Neural progenitor cell (in vitro differentiated cells): ENCODE measurements around the gene CASP9. TPM values are rescaled to one million over a fixed set of nuclear protein-coding genes. Genes with fewer than 3 reads are reported as not detected.

ENCODE experiments used
- DNase-seq: peaks from one replicate; pipeline ENCODE4 v3.0.0-alpha.2; 2016; ENCODE audit warnings: low spot score
- H2AFZ ChIP-seq: fragments of 200-600 bp; sonication (generic); replicated peaks from 2 replicates; pipeline ENCODE4 v1.6.1; 2016; ENCODE audit warnings: antibody characterized with exemption
- H3F3A ChIP-seq: fragments of 200-600 bp; sonication (generic); 2 replicates; pipeline ENCODE4 v1.6.1; 2016; ENCODE audit warnings: antibody characterized with exemption, low read depth
- H3K27ac ChIP-seq: fragments of 200-600 bp; sonication (generic); 2 replicates; pipeline ENCODE4 v1.5.1; 2016; ENCODE audit warnings: mild to moderate bottlenecking
- H3K27me3 ChIP-seq: fragments of 200-600 bp; sonication (generic); 2 replicates; pipeline ENCODE4 v1.6.1; 2016; ENCODE audit warnings: mild to moderate bottlenecking, moderate library complexity
- H3K36me3 ChIP-seq: fragments of 200-600 bp; sonication (generic); 2 replicates; pipeline ENCODE4 v1.5.1; 2016
- H3K4me1 ChIP-seq: fragments of 200-600 bp; sonication (generic); 2 replicates; pipeline ENCODE4 v1.6.1; 2016; ENCODE audit warnings: mixed run types
- H3K4me2 ChIP-seq: fragments of 200-600 bp; sonication (generic); 2 replicates; pipeline ENCODE4 v1.6.1; 2016
- H3K4me3 ChIP-seq: fragments of 200-600 bp; sonication (generic); 2 replicates; pipeline ENCODE4 v1.5.1; 2016
- H3K79me2 ChIP-seq: fragments of 200-600 bp; sonication (generic); 2 replicates; pipeline ENCODE4 v1.6.1; 2016; ENCODE audit warnings: low read depth
- H3K9ac ChIP-seq: fragments of 200-600 bp; sonication (generic); 2 replicates; pipeline ENCODE4 v1.6.1; 2016
- H3K9me3 ChIP-seq: fragments of 200-600 bp; sonication (generic); 2 replicates; pipeline ENCODE4 v1.5.1; 2016; ENCODE audit warnings: low read depth
- H4K20me1 ChIP-seq: fragments of 200-600 bp; sonication (generic); 2 replicates; pipeline ENCODE4 v1.6.1; 2016; ENCODE audit warnings: low read depth
- H3K27ac Mint-ChIP-seq: 3 replicates; pipeline ENCODE4 v1.8.0; 2021; ENCODE audit warnings: mixed read lengths
- H3K27me3 Mint-ChIP-seq: 2 replicates; pipeline ENCODE4 v1.8.0; 2022; ENCODE audit warnings: low read depth, mild to moderate bottlenecking, inconsistent platforms, moderate library complexity, mixed read lengths; ENCODE audit not compliant: insufficient read depth
- H3K36me3 Mint-ChIP-seq: 3 replicates; pipeline ENCODE4 v1.8.0; 2021; ENCODE audit warnings: mixed read lengths
- H3K4me1 Mint-ChIP-seq: 3 replicates; pipeline ENCODE4 v1.8.0; 2021; ENCODE audit warnings: mixed read lengths
- H3K4me3 Mint-ChIP-seq: 3 replicates; pipeline ENCODE4 v1.8.0; 2021; ENCODE audit warnings: mild to moderate bottlenecking, moderate library complexity, mixed read lengths
- H3K9me3 Mint-ChIP-seq: 3 replicates; pipeline ENCODE4 v1.8.0; 2020; ENCODE audit warnings: mixed read lengths
- EZH2 ChIP-seq: fragments of 200-600 bp; sonication (generic); IDR thresholded peaks from 2 replicates; pipeline ENCODE4 v1.6.1; 2017; ENCODE audit warnings: antibody characterized with exemption, mild to moderate bottlenecking, moderate library complexity
- EZH2phosphoT487 ChIP-seq: fragments of 200-600 bp; sonication (generic); IDR thresholded peaks from 2 replicates; pipeline ENCODE4 v1.6.1; 2017; ENCODE audit warnings: antibody characterized with exemption
- total RNA-seq: library from RNA; depleted of rRNA; stranded (reverse); fragments of >200 nt; gene quantifications from 2 replicates; pipeline ENCODE4 v1.2.3, GENCODE V29; 2015; ENCODE audit warnings: low replicate concordance
- TF ChIP-seq, protein P1 (sequence below): fragments of 200-600 bp; sonication (generic); IDR thresholded peaks from 2 replicates; pipeline ENCODE4 v1.5.1; 2017; ENCODE audit warnings: antibody characterized with exemption, mild to moderate bottlenecking

CASP9 gene
- total RNA-seq, 1 donor from 2014 or later, result 12.4 TPM

DNA sequence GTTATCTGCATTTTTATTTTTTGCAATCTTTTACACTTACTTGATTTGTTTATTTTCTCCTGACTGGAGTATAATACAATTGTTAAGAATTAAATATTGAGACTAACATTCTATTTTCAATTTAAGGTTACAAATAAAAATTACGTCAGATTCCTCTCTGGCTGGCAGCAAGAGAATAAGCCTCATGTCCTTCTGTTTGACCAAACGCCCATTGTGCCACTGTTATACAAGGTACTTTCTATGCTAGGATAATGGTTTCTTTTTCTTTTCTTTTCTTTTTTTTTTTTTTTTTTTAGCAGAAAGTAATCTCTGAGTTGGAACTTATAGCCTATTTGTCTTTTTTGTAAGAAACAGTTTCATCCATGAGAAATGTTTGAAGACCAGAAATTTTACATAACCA lies 22.6 kb upstream of the CASP9 start:
- H3K27ac ChIP-seq, result no peak overlapping the region
- Mint-ChIP-seq H3K9me3 (no peaks in the 10 kb centered on the region), H3K27me3 (no peaks in the 10 kb centered on the region), H3K27ac (no peak overlapping the region), H3K4me1 (no peaks in the 10 kb centered on the region), H3K36me3 (peaks cover 25% of the 10 kb centered on the region), H3K4me3 (no peak overlapping the region)
- H2AFZ ChIP-seq, result no peak overlapping the region
- H3K27me3 ChIP-seq, result no peaks in the 10 kb centered on the region
- H3K79me2 ChIP-seq, result no peaks in the 10 kb centered on the region
- H3K9ac ChIP-seq, result no peak overlapping the region
- H3K36me3 ChIP-seq, result peaks cover 9% of the 10 kb centered on the region
- no peak overlapping the region for H3K4me3 ChIP-seq
- TF ChIP-seq EZH2phosphoT487 (no peak), EZH2 (no peak)
- TF ChIP-seq, protein P1, sequence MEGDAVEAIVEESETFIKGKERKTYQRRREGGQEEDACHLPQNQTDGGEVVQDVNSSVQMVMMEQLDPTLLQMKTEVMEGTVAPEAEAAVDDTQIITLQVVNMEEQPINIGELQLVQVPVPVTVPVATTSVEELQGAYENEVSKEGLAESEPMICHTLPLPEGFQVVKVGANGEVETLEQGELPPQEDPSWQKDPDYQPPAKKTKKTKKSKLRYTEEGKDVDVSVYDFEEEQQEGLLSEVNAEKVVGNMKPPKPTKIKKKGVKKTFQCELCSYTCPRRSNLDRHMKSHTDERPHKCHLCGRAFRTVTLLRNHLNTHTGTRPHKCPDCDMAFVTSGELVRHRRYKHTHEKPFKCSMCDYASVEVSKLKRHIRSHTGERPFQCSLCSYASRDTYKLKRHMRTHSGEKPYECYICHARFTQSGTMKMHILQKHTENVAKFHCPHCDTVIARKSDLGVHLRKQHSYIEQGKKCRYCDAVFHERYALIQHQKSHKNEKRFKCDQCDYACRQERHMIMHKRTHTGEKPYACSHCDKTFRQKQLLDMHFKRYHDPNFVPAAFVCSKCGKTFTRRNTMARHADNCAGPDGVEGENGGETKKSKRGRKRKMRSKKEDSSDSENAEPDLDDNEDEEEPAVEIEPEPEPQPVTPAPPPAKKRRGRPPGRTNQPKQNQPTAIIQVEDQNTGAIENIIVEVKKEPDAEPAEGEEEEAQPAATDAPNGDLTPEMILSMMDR, result no peak
- H4K20me1 ChIP-seq, result peaks cover 6% of the 10 kb centered on the region
- no peaks in the 10 kb centered on the region for H3K9me3 ChIP-seq
- no peak overlapping the region for H3K4me2 ChIP-seq
- DNase-seq, result no peak
- peaks cover 4% of the 10 kb centered on the region for H3F3A ChIP-seq
- no peaks in the 10 kb centered on the region for H3K4me1 ChIP-seq

DNA sequence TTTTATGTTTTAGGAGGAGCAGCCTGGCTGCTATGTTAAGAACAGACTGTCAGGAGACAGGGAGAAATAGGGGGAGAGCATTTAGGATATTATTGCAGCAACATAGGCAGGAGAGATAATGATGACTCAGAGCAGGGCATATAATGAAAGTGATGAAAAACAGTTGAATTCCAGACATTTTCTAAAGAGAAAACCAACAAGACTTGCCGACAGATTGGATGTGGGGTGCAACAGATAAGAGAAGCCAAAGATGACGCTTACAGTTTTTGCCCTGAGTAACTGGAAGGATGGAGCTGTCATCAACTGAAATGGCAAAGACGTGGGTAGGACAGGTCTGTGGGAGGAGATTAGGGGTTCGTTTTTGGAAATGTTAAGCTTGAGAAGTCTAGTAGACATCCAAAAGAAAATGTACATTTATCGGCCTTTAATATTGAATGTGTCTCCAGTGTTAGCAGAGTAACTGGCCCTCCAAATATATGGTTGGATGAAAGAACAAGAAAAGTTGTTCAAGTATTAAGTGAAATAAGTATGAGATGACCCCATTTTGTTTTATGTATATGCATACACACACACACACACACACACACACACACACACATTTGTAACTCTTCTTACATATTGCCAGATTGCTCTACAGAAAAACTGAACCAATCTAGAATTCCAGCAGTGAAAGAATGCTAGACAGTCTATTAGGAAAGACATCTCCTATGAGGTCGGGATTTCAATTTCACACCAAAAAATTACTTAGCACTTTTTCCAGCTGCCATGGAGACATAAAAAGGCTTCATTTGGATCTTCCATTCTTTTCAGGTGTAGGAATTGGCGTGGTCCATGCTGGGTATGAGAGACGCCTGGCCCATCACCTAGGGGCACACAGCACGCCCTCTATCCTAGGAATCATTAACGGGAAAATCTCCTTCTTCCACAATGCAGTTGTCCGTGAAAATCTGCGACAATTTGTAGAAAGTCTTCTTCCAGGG lies 19.9 kb upstream of the CASP9 start:
- H3F3A ChIP-seq, result peaks cover 4% of the 10 kb centered on the region
- no peak overlapping the region for H3K9ac ChIP-seq
- Mint-ChIP-seq H3K4me3 (no peak overlapping the region), H3K27ac (no peak overlapping the region), H3K9me3 (no peaks in the 10 kb centered on the region), H3K27me3 (no peaks in the 10 kb centered on the region), H3K4me1 (no peaks in the 10 kb centered on the region), H3K36me3 (peaks cover 17% of the 10 kb centered on the region)
- H3K4me1 ChIP-seq, result no peaks in the 10 kb centered on the region
- H2AFZ ChIP-seq, result no peak overlapping the region
- TF ChIP-seq EZH2phosphoT487 (no peak), EZH2 (no peak)
- TF ChIP-seq, protein P1, result no peak
- no peak overlapping the region for H3K4me3 ChIP-seq
- no peak overlapping the region for H3K4me2 ChIP-seq
- peaks cover 6% of the 10 kb centered on the region for H4K20me1 ChIP-seq
- DNase-seq, result no peak
- peaks cover 7% of the 10 kb centered on the region for H3K36me3 ChIP-seq
- no peaks in the 10 kb centered on the region for H3K9me3 ChIP-seq
- no peaks in the 10 kb centered on the region for H3K27me3 ChIP-seq
- no peaks in the 10 kb centered on the region for H3K79me2 ChIP-seq
- no peak overlapping the region for H3K27ac ChIP-seq

GRCh38 chr1:15543251-15543588 lies 19.2 kb upstream of the CASP9 start:
- Mint-ChIP-seq H3K4me1 (no peaks in the 10 kb centered on the region), H3K4me3 (no peak overlapping the region), H3K9me3 (no peaks in the 10 kb centered on the region), H3K27me3 (no peaks in the 10 kb centered on the region), H3K36me3 (peaks cover 18% of the 10 kb centered on the region), H3K27ac (no peak overlapping the region)
- Histone ChIP-seq H3K27ac (no peak overlapping the region), H3K79me2 (no peaks in the 10 kb centered on the region), H3K36me3 (peaks cover 2% of the 10 kb centered on the region), H3K4me1 (no peaks in the 10 kb centered on the region), H4K20me1 (peaks cover 6% of the 10 kb centered on the region), H3K4me3 (no peak overlapping the region), H3K4me2 (no peak overlapping the region), H2AFZ (no peak overlapping the region), H3K27me3 (no peaks in the 10 kb centered on the region), H3F3A (peaks cover 4% of the 10 kb centered on the region), H3K9me3 (no peaks in the 10 kb centered on the region), H3K9ac (no peak overlapping the region)
- TF ChIP-seq EZH2phosphoT487, result no peak
- DNase-seq, result no peak
